ENCODE measurements around the gene DDX10. TPM values are rescaled to one million over a fixed set of nuclear protein-coding genes. Genes with fewer than 3 reads are reported as not detected.
"Not testable (repeated sequence)": the region's sequence is repeated elsewhere in the genome, so short reads cannot be mapped to it uniquely, and the experiment has no call there.

Gene DDX10
- total and polyA plus RNA-seq, 2 of the 8 experiments (the other 6 are each of a cell fraction or from before 2014, with no cell fraction given), result 49.2 to 52.2 TPM

GRCh38 chr11:108654100-108654499 is 10.8 kb upstream of the DDX10 start:
- not testable (repeated sequence) for H3K4me1 ChIP-seq (replicated peaks in 1 of 4; ENCODE audit: control insufficient read depth in 3 of 4, insufficient read depth in 4 of 4, low read length in 3 of 4); FAIRE-seq

More at GRCh38 chr11:108654100-108654499, 10.8 kb upstream of the DDX10 start:
- not testable (repeated sequence) for H3K27me3 ChIP-seq (replicated peaks in 1 of 4; ENCODE audit: control insufficient read depth in 3 of 4, extremely low read depth in 1 of 4, insufficient read depth in 3 of 4, low read length in 3 of 4); H4K5ac ChIP-seq (ENCODE audit: insufficient read length, low read depth, low read length); H3K4me3 ChIP-seq (ENCODE audit: extremely low read depth in 1 of 4, insufficient read depth in 2 of 4, low read depth in 3 of 4, low read length in 4 of 4); H3K79me1 ChIP-seq (ENCODE audit: low read depth, low read length); H3K4me2 ChIP-seq (ENCODE audit: insufficient read depth in 1 of 2, low read depth in 2 of 2, low read length in 2 of 2); H3K79me2 ChIP-seq (ENCODE audit: control insufficient read depth in 1 of 2, insufficient read depth in 2 of 2, low read length in 2 of 2); H3K9me3 ChIP-seq (ENCODE audit: insufficient read depth in 2 of 2, low read depth in 1 of 2, low read length in 1 of 2); H2AFZ ChIP-seq (ENCODE audit: low read length); H2BK20ac ChIP-seq (ENCODE audit: low read length); H3K56ac ChIP-seq (replicated peaks; ENCODE audit: insufficient read length, low read depth, low read length); H2BK5ac ChIP-seq (ENCODE audit: low read depth, low read length); H3K36me3 ChIP-seq (ENCODE audit: control insufficient read depth in 2 of 4, insufficient read depth in 4 of 4, low read length in 3 of 4); H2BK15ac ChIP-seq (ENCODE audit: low read length); H3K23ac ChIP-seq (ENCODE audit: insufficient read length); H3K14ac ChIP-seq (ENCODE audit: insufficient read length); H3K9ac ChIP-seq (replicated peaks in 1 of 4; ENCODE audit: extremely low read depth in 1 of 4, low read depth in 3 of 4, low read length in 3 of 4); H3K23me2 ChIP-seq (ENCODE audit: low read depth, low read length); H3K18ac ChIP-seq (ENCODE audit: extremely low read depth, low read length); H2AK5ac ChIP-seq (ENCODE audit: low read depth, low read length); DNase-seq (ENCODE audit: low read depth in 1 of 2, low spot score in 2 of 2); H2BK12ac ChIP-seq (ENCODE audit: low read depth, low read length); H3K27ac ChIP-seq (ENCODE audit: low read depth, low read length); H2BK120ac ChIP-seq (replicated peaks; ENCODE audit: low read depth, low read length); H4K91ac ChIP-seq (replicated peaks; ENCODE audit: insufficient read length, low read length); H4K20me1 ChIP-seq (replicated peaks in 1 of 2; ENCODE audit: control insufficient read depth in 1 of 2, insufficient read depth in 2 of 2, low read length in 2 of 2); H4K8ac ChIP-seq (ENCODE audit: extremely low read depth, insufficient read depth, low read length); H3K4ac ChIP-seq (replicated peaks; ENCODE audit: insufficient read length, low read depth, low read length)
- ChIA-PET CTCF (ENCODE audit: partially characterized antibody) (interaction anchor here (0.8 to 1.3 kb wide), 5 partner anchors 9 to 173 kb away, joined by 3 to 5 read pairs (median 3); partner anchors contain the start of gene DDX10), POLR2A (ENCODE audit: partially characterized antibody) (interaction anchor here (1.0 kb wide), 2 partner anchors 61 to 533 kb away, joined by 3 read pairs; partner anchors contain the start of genes ACAT1 and EXPH5)
- WGBS, 2 experiments (ENCODE audit: extremely low coverage in 1 of 2, insufficient coverage in 1 of 2, insufficient read length in 1 of 2, insufficient replicate concordance in 2 of 2, low coverage in 1 of 2, low lambda C conversion rate in 2 of 2, missing lambda C conversion rate in 1 of 2), result 68% methylated on average over 3 of the region's 3 CpGs; no CpG with 5 or more reads in 1 of the 2 experiments

All from H1 (cell line).